Neural cell (in vitro differentiated cells): Measurements from ENCODE around the gene TRIM9.

Experiments
- CTCF ChIP-seq: fragments of 450-650 bp; IDR thresholded peaks from 2 replicates; pipeline ENCODE4 v1.5.1; 2014; ENCODE audit warnings: antibody characterized with exemption, mild to moderate bottlenecking, moderate library complexity; ENCODE audit not compliant: poor library complexity, severe bottlenecking
- EP300 ChIP-seq: fragments of 450-650 bp; conservative IDR thresholded peaks from 2 replicates; pipeline ENCODE4 v1.6.1; 2014; ENCODE audit warnings: antibody characterized with exemption, mild to moderate bottlenecking, moderate library complexity; ENCODE audit not compliant: poor library complexity, severe bottlenecking
- EZH2 ChIP-seq: fragments of 200-600, 300-800 bp; shearing (Covaris generic), sonication (generic); IDR thresholded peaks from 2 replicates; pipeline ENCODE4 v1.6.1; 2014; ENCODE audit warnings: antibody characterized with exemption, low read length, borderline replicate concordance, mild to moderate bottlenecking; ENCODE audit not compliant: insufficient read depth, poor library complexity, severe bottlenecking
- MXI1 ChIP-seq: fragments of 450-650 bp; conservative IDR thresholded peaks from 2 replicates; pipeline ENCODE4 v1.6.1; 2014; ENCODE audit warnings: antibody characterized with exemption, mild to moderate bottlenecking; ENCODE audit not compliant: poor library complexity, severe bottlenecking
- RAD21 ChIP-seq: fragments of 450-650 bp; conservative IDR thresholded peaks from 2 replicates; pipeline ENCODE4 v1.6.1; 2014; ENCODE audit warnings: antibody characterized with exemption, mild to moderate bottlenecking, moderate library complexity
- SMC3 ChIP-seq: fragments of 450-650 bp; conservative IDR thresholded peaks from 2 replicates; pipeline ENCODE4 v1.6.1; 2014; ENCODE audit warnings: antibody characterized with exemption, mild to moderate bottlenecking, moderate library complexity; ENCODE audit not compliant: poor library complexity
- TAF1 ChIP-seq: IDR thresholded peaks from 2 replicates; pipeline ENCODE4 v1.6.1; 2012; ENCODE audit warnings: low read depth
- TF ChIP-seq, protein P1 (sequence below): IDR thresholded peaks from 2 replicates; pipeline ENCODE4 v1.6.1; 2012; ENCODE audit warnings: borderline replicate concordance

- TF ChIP-seq EP300 (no peak), CTCF (no peak), SMC3 (no peak), TAF1 (no peak), MXI1 (no peak), RAD21 (no peak), EZH2 (no peak)
- TF ChIP-seq, protein P1, sequence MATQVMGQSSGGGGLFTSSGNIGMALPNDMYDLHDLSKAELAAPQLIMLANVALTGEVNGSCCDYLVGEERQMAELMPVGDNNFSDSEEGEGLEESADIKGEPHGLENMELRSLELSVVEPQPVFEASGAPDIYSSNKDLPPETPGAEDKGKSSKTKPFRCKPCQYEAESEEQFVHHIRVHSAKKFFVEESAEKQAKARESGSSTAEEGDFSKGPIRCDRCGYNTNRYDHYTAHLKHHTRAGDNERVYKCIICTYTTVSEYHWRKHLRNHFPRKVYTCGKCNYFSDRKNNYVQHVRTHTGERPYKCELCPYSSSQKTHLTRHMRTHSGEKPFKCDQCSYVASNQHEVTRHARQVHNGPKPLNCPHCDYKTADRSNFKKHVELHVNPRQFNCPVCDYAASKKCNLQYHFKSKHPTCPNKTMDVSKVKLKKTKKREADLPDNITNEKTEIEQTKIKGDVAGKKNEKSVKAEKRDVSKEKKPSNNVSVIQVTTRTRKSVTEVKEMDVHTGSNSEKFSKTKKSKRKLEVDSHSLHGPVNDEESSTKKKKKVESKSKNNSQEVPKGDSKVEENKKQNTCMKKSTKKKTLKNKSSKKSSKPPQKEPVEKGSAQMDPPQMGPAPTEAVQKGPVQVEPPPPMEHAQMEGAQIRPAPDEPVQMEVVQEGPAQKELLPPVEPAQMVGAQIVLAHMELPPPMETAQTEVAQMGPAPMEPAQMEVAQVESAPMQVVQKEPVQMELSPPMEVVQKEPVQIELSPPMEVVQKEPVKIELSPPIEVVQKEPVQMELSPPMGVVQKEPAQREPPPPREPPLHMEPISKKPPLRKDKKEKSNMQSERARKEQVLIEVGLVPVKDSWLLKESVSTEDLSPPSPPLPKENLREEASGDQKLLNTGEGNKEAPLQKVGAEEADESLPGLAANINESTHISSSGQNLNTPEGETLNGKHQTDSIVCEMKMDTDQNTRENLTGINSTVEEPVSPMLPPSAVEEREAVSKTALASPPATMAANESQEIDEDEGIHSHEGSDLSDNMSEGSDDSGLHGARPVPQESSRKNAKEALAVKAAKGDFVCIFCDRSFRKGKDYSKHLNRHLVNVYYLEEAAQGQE: peak; percentile 29
These were observed 38.5 kb downstream of the TRIM9 start for GRCh38 chr14:51056421-51056820.
